HFF-Myc (cell line): ENCODE results near the gene FIGNL1.

Experiments used
- DNase-seq: peaks from one replicate; pipeline ENCODE4 v3.0.0-alpha.2; 2011; ENCODE audit warnings: low read depth; ENCODE audit errors: extremely low read depth
- H3K4me3 ChIP-seq: replicated peaks from 2 replicates; pipeline ENCODE4 v1.5.1; 2011; ENCODE audit warnings: low read depth, mild to moderate bottlenecking, control low read depth, low read length
- CTCF ChIP-seq: IDR thresholded peaks from 2 replicates; pipeline ENCODE4 v1.5.1; 2012; ENCODE audit warnings: mild to moderate bottlenecking, low read depth, low read length, control low read depth; ENCODE audit errors: missing control alignments

The FIGNL1 gene

GRCh38 chr7:50450590-50451032 is 461 bp upstream of the FIGNL1 start:
- H3K4me3 ChIP-seq, result peak overlapping the region; percentile 77
- no peak for DNase-seq
- no peak for TF ChIP-seq CTCF

DNA sequence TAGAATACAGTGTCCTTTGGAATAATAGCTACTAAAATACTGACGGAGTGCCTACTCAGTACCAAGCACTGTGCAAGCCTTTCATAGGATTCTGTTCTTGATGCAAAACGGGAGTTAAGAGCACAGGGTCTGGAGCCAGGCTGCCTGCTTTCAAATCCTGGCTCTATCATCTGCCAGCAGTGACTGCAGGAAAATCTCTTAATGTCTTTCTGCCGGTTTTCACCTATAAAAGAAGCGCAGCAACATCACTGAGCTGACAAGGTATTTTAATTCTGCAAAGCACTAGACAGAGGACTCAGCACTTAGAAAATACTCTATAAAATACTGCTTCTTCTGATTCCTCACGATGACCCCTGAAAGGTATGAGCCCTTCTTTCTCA is 659 bp downstream of the FIGNL1 start:
- DNase-seq, result no peak
- no peak for TF ChIP-seq CTCF
- peak overlapping the region; percentile 77 for H3K4me3 ChIP-seq

- H3K4me3 ChIP-seq, result no peak overlapping the region
- TF ChIP-seq CTCF, result no peak
Observed at GRCh38 chr7:50448823-50449222, 1.3 kb downstream of the FIGNL1 start.

DNA sequence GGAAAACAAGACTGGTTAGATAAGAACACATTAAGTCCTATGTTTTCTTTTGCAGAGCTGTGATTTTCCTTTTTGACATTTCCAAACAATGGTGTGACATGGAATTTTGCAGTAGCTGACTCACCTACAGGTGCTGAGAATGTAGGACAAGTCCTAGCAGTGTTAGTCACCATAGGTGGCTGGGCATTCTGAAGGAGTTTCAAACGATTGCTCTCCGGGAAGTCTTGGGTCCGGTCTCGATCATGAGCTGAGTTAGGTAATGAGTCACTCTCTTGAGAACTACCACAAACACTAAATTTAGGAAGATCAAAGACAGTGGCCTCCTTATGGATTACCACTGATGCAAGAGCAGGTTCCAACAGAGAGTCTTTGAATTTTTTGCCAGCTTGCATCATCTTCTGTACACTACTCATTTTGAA is 3.6 kb downstream of the FIGNL1 start:
- DNase-seq, result no peak
- TF ChIP-seq CTCF, result no peak
- no peak overlapping the region for H3K4me3 ChIP-seq

More at GRCh38 chr7:50448823-50449222, 1.3 kb downstream of the FIGNL1 start:
- DNase-seq, result no peak

- H3K4me3 ChIP-seq, result no peak overlapping the region
- no peak for DNase-seq
- TF ChIP-seq CTCF, result no peak
Observed at GRCh38 chr7:50436133-50436806, 13.9 kb downstream of the FIGNL1 start.

GRCh38 chr7:50431722-50432305 is 18.3 kb downstream of the FIGNL1 start:
- TF ChIP-seq CTCF, result no peak
- no peak overlapping the region for H3K4me3 ChIP-seq
- no peak for DNase-seq
